Activated T-cell treated with anti-CD3 and anti-CD28 coated beads, Interleukin-2, amount 50 U/mL, for 4 hours (primary cell): Measurements from ENCODE around the gene CIAO2B. TPM values are rescaled to one million over a fixed set of nuclear protein-coding genes. Genes with fewer than 3 reads are reported as not detected.
A peak's percentile ranks its signal among the peaks of the same experiment; 100 is the strongest.

Experiments
- ATAC-seq, 2 donors: fragments of 200-7000 bp; cut with Tn5 transposase; one replicate each; pipeline ENCODE4 v1.10.0; 2021
- DNase-seq: peaks from one replicate; pipeline ENCODE4 v3.0.0-alpha.2; 2020
- H3K27me3 Mint-ChIP-seq: one replicate; pipeline ENCODE4 v1.8.0; 2021; ENCODE audit warnings: low read depth, mixed read lengths
- H3K36me3 Mint-ChIP-seq: one replicate; pipeline ENCODE4 v1.8.0; 2022; ENCODE audit warnings: mixed read lengths; ENCODE audit not compliant: insufficient read depth
- H3K4me1 Mint-ChIP-seq: one replicate; pipeline ENCODE4 v1.8.0; 2021; ENCODE audit warnings: low read depth, mixed read lengths
- H3K4me3 Mint-ChIP-seq: one replicate; pipeline ENCODE4 v1.8.0; 2021; ENCODE audit warnings: mild to moderate bottlenecking, moderate library complexity, mixed read lengths
- H3K9me3 Mint-ChIP-seq: one replicate; pipeline ENCODE4 v1.8.0; 2021; ENCODE audit warnings: mixed read lengths
- total RNA-seq, 3 donors: library from RNA; stranded (reverse); gene quantifications; one replicate each; pipeline ENCODE4 v1.2.1, GENCODE V29; 2021

CIAO2B gene
- total RNA-seq, 3 donors from 2014 or later = 201 to 220 (median 212) TPM

DNA sequence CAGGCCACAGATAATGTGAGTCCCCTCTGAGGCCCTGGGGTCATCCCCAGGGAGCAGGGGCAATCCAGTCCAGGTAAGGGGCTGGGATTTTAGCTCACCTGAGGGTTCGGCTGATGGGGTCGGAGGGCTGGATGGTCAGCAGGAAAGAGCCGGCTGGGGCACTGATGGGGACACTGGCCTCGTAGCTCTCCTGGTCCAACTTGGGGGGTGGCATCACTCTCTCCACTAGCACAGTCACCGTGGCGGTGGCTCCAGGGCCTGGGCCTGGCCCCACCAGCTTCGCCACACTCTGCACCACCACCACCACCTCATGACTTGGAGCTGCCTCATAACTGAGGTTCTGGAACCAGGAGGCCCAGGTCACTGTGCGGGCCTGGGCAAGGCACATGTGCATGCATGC, 22.4 kb downstream of the CIAO2B start:
- no peaks in the 10 kb centered on the region for H3K27me3 Mint-ChIP-seq
- DNase-seq (no peak), ATAC-seq (no peak)
- H3K9me3 Mint-ChIP-seq = no peaks in the 10 kb centered on the region
- no peaks in the 10 kb centered on the region for H3K36me3 Mint-ChIP-seq
- H3K4me1 Mint-ChIP-seq = no peaks in the 10 kb centered on the region
- H3K4me3 Mint-ChIP-seq = no peak overlapping the region

- ATAC-seq (peak in 1 of 2 donors; percentile 5), DNase-seq (no peak)
- Mint-ChIP-seq H3K4me3 (no peak overlapping the region), H3K9me3 (no peaks in the 10 kb centered on the region), H3K36me3 (no peaks in the 10 kb centered on the region), H3K4me1 (peaks cover 4% of the 10 kb centered on the region), H3K27me3 (no peaks in the 10 kb centered on the region)
Measured at GRCh38 chr16:66911112-66911511, 23.1 kb downstream of the CIAO2B start.

DNA sequence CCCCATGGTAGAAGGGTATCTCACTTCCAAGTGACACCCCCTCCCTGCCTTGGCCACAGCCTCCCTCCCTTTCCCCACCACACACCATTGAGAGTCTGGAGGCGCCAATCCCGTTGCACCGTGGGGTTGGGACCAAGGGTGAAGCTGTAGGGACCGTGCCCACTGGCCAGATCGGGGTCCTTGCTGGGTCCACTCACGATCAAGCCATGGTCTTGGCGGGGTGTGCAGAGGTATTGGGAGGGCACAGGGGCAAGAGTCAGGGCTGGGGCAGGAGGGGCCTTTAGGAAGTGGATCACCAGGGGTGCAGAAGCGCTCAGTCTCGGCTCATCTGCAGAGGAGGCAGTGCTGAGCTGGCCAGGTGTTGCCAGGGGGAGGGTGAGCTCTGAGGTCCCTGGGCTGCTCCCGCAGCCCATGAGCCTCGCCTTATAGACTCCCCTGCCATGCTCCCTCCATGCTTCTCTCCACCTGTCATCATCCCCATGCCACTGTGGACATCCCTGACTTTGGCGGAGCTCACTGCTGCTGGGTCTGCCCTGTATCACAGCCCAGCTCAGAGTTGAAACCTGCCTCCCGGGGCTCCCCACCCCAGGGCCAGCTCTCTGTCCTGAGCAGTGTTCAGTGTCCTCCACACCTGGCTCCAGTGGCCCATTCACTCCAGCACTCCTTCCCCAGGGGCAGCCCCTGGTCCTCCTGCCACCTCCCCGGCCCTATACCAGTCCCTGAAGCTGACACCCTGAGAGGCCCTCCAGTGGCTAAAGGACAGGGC, 23.8 kb downstream of the CIAO2B start:
- Mint-ChIP-seq H3K9me3 (no peaks in the 10 kb centered on the region), H3K4me1 (peaks cover 8% of the 10 kb centered on the region), H3K27me3 (no peaks in the 10 kb centered on the region), H3K4me3 (no peak overlapping the region), H3K36me3 (no peaks in the 10 kb centered on the region)
- no peak for DNase-seq
- ATAC-seq = no peak

DNA sequence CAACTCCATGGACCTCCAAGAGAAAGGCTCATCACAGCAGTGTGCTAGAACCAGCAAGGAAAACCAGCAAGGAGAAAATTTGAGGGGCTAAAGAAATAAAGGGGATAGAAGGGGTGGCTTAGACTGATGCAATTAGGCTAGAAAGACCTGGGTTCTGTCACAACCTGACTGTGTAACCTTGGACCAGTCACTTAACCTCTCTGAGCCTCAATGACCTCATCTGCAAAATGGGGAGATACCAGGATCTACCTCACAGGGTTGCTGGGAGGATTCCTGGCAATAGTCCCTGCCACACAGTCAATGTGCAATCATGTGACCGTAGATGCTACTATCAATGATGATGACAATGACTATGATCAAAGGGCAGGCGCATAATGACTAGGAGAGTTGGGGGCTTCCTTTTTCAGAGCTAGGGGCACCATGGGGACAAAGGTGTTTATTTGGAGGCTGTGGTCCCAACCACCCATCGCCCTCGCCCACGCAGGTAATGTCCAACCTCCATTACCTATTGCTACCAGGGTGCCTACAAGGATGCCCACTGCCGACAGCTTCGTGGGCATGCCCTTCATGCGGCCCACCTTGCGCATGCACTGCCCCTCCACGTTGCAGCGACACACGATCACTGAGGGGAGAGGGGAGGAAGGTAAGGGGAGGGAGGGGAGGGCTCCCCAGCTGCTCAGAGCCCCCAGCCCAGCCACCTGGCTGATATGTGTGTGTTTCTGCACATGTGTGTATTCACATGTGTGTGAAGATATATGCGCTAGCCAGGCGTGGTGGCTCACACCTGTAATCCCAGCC, 25.2 kb downstream of the CIAO2B start:
- H3K4me1 Mint-ChIP-seq = peaks cover 8% of the 10 kb centered on the region
- H3K27me3 Mint-ChIP-seq = no peaks in the 10 kb centered on the region
- no peak for DNase-seq
- H3K36me3 Mint-ChIP-seq = no peaks in the 10 kb centered on the region
- no peaks in the 10 kb centered on the region for H3K9me3 Mint-ChIP-seq
- no peak overlapping the region for H3K4me3 Mint-ChIP-seq
- no peak for ATAC-seq

DNA sequence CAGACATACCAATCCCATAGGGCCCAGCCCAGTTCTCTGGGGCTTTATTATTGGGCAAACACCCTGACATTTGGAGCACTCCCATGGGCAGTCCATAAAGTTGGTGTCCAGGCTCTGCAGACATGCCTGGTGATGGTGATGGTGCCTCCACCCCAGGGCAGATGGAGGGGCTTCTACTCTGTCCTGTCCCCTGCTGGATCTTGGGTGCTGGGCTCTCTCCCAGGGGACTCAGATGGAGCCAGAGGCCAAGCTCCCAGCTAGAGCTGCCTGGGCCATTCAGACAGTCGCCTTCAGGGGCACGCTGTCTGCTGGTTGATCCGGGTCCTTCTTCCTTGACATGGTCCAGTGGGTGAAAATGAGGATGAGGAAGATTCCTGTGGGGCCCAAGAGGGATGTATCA, 26.1 kb downstream of the CIAO2B start:
- Mint-ChIP-seq H3K4me1 (peaks cover 8% of the 10 kb centered on the region), H3K27me3 (no peaks in the 10 kb centered on the region), H3K4me3 (no peak overlapping the region), H3K9me3 (no peaks in the 10 kb centered on the region), H3K36me3 (no peaks in the 10 kb centered on the region)
- ATAC-seq (no peak), DNase-seq (no peak)

DNA sequence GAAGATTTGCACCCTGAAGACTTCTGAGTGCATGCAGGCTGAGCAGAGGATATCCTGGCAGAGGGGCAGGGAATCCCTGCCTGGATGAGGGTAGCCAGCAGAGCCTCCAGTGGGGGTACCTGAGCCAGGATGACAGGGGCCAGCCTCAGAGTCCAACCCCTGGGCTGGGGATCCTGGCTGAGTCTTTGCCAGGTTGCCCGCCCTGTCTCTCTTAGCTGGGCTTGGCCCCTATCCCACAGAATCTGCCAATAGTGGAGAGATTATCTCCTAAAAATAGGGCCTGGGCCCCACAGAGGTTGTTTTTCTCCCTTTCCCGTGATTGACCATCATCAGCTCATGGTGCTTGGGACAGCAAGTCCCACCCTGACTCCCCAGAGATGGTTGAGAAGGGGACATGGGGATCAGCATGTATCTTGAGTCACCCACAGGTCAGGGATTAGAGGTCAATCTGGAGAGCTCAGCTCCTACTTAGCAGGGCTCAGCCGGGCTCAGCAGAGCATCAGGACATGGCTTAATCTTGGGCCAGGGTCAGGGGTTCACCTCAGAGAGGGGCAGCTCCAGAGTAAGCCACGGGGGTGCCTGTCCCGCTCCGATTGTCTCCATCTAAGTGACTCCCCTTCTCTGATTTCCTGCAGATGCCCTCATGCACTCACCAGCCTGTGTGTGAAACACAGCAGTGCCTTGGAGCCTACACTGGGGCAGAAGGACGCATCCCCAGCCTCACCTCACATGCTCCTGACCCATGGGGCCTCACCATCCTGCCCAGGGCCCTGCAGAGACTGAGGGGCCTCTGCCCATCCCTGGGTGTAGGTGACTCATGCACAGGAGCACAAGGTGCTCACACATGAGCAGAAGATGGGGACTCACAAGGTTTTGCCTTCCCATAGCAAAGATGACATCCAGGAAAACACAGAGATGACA, 27.0 kb downstream of the CIAO2B start:
- ATAC-seq = no peak

GRCh38 chr16:66905633-66906539, 28.3 kb downstream of the CIAO2B start:
- H3K36me3 Mint-ChIP-seq = no peaks in the 10 kb centered on the region
- H3K27me3 Mint-ChIP-seq = no peaks in the 10 kb centered on the region
- no peaks in the 10 kb centered on the region for H3K9me3 Mint-ChIP-seq
- peak; percentile 32 to 36 for ATAC-seq
- peaks cover 8% of the 10 kb centered on the region for H3K4me1 Mint-ChIP-seq
- H3K4me3 Mint-ChIP-seq = no peak overlapping the region
- no peak for DNase-seq

More for the DNA sequence above, 27.0 kb downstream of the CIAO2B start:
- DNase-seq = no peak
- Mint-ChIP-seq H3K27me3 (no peaks in the 10 kb centered on the region), H3K4me1 (peaks cover 8% of the 10 kb centered on the region), H3K4me3 (no peak overlapping the region), H3K36me3 (no peaks in the 10 kb centered on the region), H3K9me3 (no peaks in the 10 kb centered on the region)

GRCh38 chr16:66904846-66905632, 29.2 kb downstream of the CIAO2B start:
- ATAC-seq (no peak), DNase-seq (no peak)
- H3K36me3 Mint-ChIP-seq = no peaks in the 10 kb centered on the region
- H3K27me3 Mint-ChIP-seq = no peaks in the 10 kb centered on the region
- H3K4me1 Mint-ChIP-seq = peaks cover 8% of the 10 kb centered on the region
- H3K9me3 Mint-ChIP-seq = no peaks in the 10 kb centered on the region
- no peak overlapping the region for H3K4me3 Mint-ChIP-seq

DNA sequence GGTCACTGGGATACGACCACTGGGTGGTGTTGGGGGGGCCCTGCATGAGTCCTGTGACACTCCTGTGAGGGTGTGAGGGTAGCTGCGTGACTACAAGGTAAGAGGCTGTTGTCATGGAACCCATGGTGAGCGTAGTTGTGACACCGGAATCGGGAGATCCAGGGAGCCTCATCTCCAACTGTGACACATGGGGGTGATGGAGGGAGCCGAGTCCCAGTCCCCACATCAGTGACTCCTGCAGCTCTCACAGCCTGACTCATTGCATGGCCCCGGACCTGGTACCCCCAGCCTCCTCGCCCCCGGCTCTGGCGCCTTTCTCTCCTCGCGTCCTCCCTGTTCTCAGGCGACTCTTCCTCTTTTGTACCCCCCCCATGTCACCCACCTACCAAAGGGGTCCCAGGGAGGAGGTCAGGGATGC, 29.8 kb downstream of the CIAO2B start:
- ATAC-seq (no peak), DNase-seq (no peak)
- no peaks in the 10 kb centered on the region for H3K27me3 Mint-ChIP-seq
- H3K9me3 Mint-ChIP-seq = no peaks in the 10 kb centered on the region
- peaks cover 8% of the 10 kb centered on the region for H3K4me1 Mint-ChIP-seq
- no peaks in the 10 kb centered on the region for H3K36me3 Mint-ChIP-seq
- H3K4me3 Mint-ChIP-seq = no peak overlapping the region

GRCh38 chr16:66903544-66904427, 30.4 kb downstream of the CIAO2B start:
- Mint-ChIP-seq H3K4me3 (no peak overlapping the region), H3K9me3 (no peaks in the 10 kb centered on the region), H3K36me3 (no peaks in the 10 kb centered on the region), H3K27me3 (no peaks in the 10 kb centered on the region), H3K4me1 (peaks cover 8% of the 10 kb centered on the region)
- DNase-seq (no peak), ATAC-seq (no peak)

- no peak overlapping the region for H3K4me3 Mint-ChIP-seq
- ATAC-seq (no peak), DNase-seq (no peak)
- no peaks in the 10 kb centered on the region for H3K36me3 Mint-ChIP-seq
- peaks cover 8% of the 10 kb centered on the region for H3K4me1 Mint-ChIP-seq
- no peaks in the 10 kb centered on the region for H3K9me3 Mint-ChIP-seq
- H3K27me3 Mint-ChIP-seq = no peaks in the 10 kb centered on the region
Measured at GRCh38 chr16:66902648-66903543, 31.3 kb downstream of the CIAO2B start.
